ENCODE data around the gene VPS72. TPM values are rescaled to one million over a fixed set of nuclear protein-coding genes. Genes with fewer than 3 reads are reported as not detected.

The VPS72 gene
- total and polyA plus RNA-seq, 12 donors, result 24.8 to 47.2 (median 38.8) TPM

GRCh38 chr1:151142411-151143056, 47.5 kb downstream of the VPS72 start:
- peaks cover 0 to 53% (median 16%) of the 10 kb centered on the region in 9 donors for H3K36me3 ChIP-seq
- no peaks in the 10 kb centered on the region for H3K9me3 ChIP-seq
- DNase-seq (peak in 1 of 2 donors; percentile 67), ATAC-seq (peak in 7 of 8 donors; percentile 17 to 74 (median 29))
- H3K27me3 ChIP-seq, result peaks cover 0 to 15% (median 0%) of the 10 kb centered on the region in 7 donors
- TF ChIP-seq, protein P1, sequence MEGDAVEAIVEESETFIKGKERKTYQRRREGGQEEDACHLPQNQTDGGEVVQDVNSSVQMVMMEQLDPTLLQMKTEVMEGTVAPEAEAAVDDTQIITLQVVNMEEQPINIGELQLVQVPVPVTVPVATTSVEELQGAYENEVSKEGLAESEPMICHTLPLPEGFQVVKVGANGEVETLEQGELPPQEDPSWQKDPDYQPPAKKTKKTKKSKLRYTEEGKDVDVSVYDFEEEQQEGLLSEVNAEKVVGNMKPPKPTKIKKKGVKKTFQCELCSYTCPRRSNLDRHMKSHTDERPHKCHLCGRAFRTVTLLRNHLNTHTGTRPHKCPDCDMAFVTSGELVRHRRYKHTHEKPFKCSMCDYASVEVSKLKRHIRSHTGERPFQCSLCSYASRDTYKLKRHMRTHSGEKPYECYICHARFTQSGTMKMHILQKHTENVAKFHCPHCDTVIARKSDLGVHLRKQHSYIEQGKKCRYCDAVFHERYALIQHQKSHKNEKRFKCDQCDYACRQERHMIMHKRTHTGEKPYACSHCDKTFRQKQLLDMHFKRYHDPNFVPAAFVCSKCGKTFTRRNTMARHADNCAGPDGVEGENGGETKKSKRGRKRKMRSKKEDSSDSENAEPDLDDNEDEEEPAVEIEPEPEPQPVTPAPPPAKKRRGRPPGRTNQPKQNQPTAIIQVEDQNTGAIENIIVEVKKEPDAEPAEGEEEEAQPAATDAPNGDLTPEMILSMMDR (IDR thresholded peaks at IDR 0.05), result no peak
- peak overlapping the region; percentile 82 to 96 (median 89) for H3K27ac ChIP-seq
- H3K4me1 ChIP-seq, result peaks cover 21 to 64% (median 46%) of the 10 kb centered on the region in 9 donors
- WGBS, 2 donors, result 57 to 63% methylated on average over 5 of the region's 5 CpGs
- intact Hi-C loops (cut with DNase I), result no loop called here
- peak overlapping the region in 1 of 10 donors; percentile 1 for H3K4me3 ChIP-seq

- no peaks in the 10 kb centered on the region for H3K27me3 ChIP-seq
- WGBS, 2 donors, result 93 to 94% methylated on average over 7 of the region's 7 CpGs
- intact Hi-C loops (cut with DNase I), result no loop called here
- H3K27ac ChIP-seq, result no peak overlapping the region
- no peak overlapping the region for H3K4me3 ChIP-seq
- ATAC-seq (no peak), DNase-seq (no peak)
- peaks cover 2 to 48% (median 10%) of the 10 kb centered on the region in 9 donors for H3K4me1 ChIP-seq
- TF ChIP-seq, protein P1 (IDR thresholded peaks at IDR 0.05), result no peak
- H3K36me3 ChIP-seq, result peaks cover 0 to 91% (median 37%) of the 10 kb centered on the region in 9 donors
- H3K9me3 ChIP-seq, result no peaks in the 10 kb centered on the region
Observed at GRCh38 chr1:151137789-151138188, 52.2 kb downstream of the VPS72 start.

GRCh38 chr1:151135433-151136385, 54.3 kb downstream of the VPS72 start:
- no peaks in the 10 kb centered on the region for H3K27me3 ChIP-seq
- H3K9me3 ChIP-seq, result no peaks in the 10 kb centered on the region
- TF ChIP-seq, protein P1 (IDR thresholded peaks at IDR 0.05), result no peak
- ATAC-seq (no peak), DNase-seq (no peak)
- 88 to 91% methylated on average over 12 of the region's 12 CpGs for WGBS, 2 donors
- intact Hi-C loops (cut with DNase I), result no loop called here
- H3K36me3 ChIP-seq, result peaks cover 0 to 86% (median 31%) of the 10 kb centered on the region in 9 donors
- no peak overlapping the region for H3K27ac ChIP-seq
- H3K4me1 ChIP-seq, result peaks cover 0 to 40% (median 5%) of the 10 kb centered on the region in 9 donors
- no peak overlapping the region for H3K4me3 ChIP-seq

GRCh38 chr1:151134991-151135390, 55.0 kb downstream of the VPS72 start:
- intact Hi-C loops (cut with DNase I), result no loop called here
- no peak overlapping the region for H3K4me3 ChIP-seq
- TF ChIP-seq, protein P1 (IDR thresholded peaks at IDR 0.05), result no peak
- DNase-seq, result no peak
- H3K9me3 ChIP-seq, result no peaks in the 10 kb centered on the region
- WGBS, 2 donors, result 94 to 95% methylated on average over 7 of the region's 7 CpGs
- peak overlapping the region in 1 of 10 donors; percentile 6 for H3K27ac ChIP-seq
- H3K4me1 ChIP-seq, result peaks cover 0 to 47% (median 11%) of the 10 kb centered on the region in 9 donors
- H3K27me3 ChIP-seq, result no peaks in the 10 kb centered on the region
- ATAC-seq, result no peak
- peaks cover 0 to 78% (median 30%) of the 10 kb centered on the region in 9 donors for H3K36me3 ChIP-seq

Data from heart right ventricle (tissue), 16 donors.